Measurements from ENCODE around the gene KIAA0825.
A peak's percentile ranks its signal among the peaks of the same experiment; 100 is the strongest.

KIAA0825 gene

DNA sequence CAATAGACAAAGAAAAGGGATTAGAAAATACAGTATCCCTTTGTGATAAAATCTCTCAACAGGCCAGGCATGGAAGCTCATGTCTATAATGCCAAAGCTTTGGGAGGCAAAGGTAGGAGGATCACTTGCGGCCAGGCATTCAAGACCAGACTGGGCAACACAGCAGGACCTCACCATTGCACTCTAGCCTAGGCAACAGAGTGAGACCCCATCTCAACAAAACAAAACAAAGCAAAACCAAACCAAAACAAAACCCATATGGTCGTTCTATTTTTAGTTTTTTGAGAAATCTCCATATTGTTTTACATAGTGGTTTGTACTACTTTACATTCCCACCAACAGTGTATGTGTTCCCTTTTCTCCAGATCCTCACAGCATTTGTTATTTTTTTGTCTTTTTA lies 193.0 kb downstream of the KIAA0825 start:
- H3K4me3 ChIP-seq (ENCODE audit: low read depth, low read length), result no peak overlapping the region
- DNase-seq (ENCODE audit: low read depth), result no peak
- TF ChIP-seq MYC (IDR thresholded peaks at IDR 0.05; ENCODE audit: low read depth, low read length) (no peak), POLR2A (IDR thresholded peaks at IDR 0.05; ENCODE audit: extremely low read depth, insufficient read length) (no peak), MAX (IDR thresholded peaks at IDR 0.05; ENCODE audit: low read depth, low read length) (no peak), CTCF (IDR thresholded peaks at IDR 0.05; ENCODE audit: low read depth, low read length) (no peak)

- DNase-seq (ENCODE audit: low read depth), result no peak
- H3K4me3 ChIP-seq (ENCODE audit: low read depth, low read length), result no peak overlapping the region
- TF ChIP-seq MYC (IDR thresholded peaks at IDR 0.05; ENCODE audit: low read depth, low read length) (no peak), CTCF (IDR thresholded peaks at IDR 0.05; ENCODE audit: low read depth, low read length) (no peak), POLR2A (IDR thresholded peaks at IDR 0.05; ENCODE audit: extremely low read depth, insufficient read length) (no peak), MAX (IDR thresholded peaks at IDR 0.05; ENCODE audit: low read depth, low read length) (no peak)
Observed at GRCh38 chr5:94423411-94423810, 195.0 kb downstream of the KIAA0825 start.

DNA sequence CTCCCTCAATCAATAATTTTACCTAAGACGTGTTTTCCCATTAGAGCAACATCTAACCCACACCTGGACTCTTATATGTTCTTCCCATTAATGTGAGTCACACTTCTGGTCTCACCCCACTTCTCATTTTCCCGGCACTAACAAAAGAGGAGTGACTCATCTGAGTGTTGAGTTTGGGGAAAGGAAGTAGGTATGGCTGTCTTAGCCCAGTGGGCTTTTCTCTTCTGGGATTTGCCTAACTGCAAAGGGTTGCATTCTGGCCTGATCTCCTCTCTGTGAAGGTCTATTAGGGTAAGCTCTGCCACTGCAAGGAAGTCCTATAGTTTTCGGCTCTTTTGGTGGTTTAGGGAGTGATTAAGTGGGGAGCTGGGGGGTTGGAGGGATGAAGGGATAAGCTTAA lies 195.6 kb downstream of the KIAA0825 start:
- H3K4me3 ChIP-seq (ENCODE audit: low read depth, low read length), result no peak overlapping the region
- DNase-seq (ENCODE audit: low read depth), result peak; percentile 75

DNA sequence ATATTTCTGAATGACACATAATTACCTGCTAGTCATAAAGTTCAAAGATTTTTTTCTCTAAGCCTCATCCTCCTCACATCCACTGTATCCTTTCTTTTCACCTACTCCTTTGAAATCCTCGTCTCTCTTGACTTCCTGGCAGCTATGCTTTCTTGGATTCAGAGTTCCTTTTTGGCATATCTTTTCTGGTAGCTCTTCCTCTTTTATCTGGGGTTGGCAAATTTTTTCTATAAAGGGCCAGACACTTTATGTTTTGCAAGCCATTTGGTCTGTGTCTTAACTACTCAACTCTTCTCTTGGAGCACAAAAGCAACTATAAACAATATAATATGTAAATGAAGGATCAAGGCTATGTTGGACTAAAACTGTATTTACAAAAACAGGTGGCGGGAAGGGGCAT lies 197.5 kb downstream of the KIAA0825 start:
- TF ChIP-seq POLR2A (IDR thresholded peaks at IDR 0.05; ENCODE audit: extremely low read depth, insufficient read length), result no peak
- TF ChIP-seq MAX (IDR thresholded peaks at IDR 0.05; ENCODE audit: low read depth, low read length), result no peak
- no peak for TF ChIP-seq MYC (IDR thresholded peaks at IDR 0.05; ENCODE audit: low read depth, low read length)
- no peak for TF ChIP-seq CTCF (IDR thresholded peaks at IDR 0.05; ENCODE audit: low read depth, low read length)
- no peak for DNase-seq (ENCODE audit: low read depth)

More for the DNA sequence above, 195.6 kb downstream of the KIAA0825 start:
- TF ChIP-seq MYC (IDR thresholded peaks at IDR 0.05; ENCODE audit: low read depth, low read length), result no peak
- no peak for TF ChIP-seq POLR2A (IDR thresholded peaks at IDR 0.05; ENCODE audit: extremely low read depth, insufficient read length)
- no peak for TF ChIP-seq CTCF (IDR thresholded peaks at IDR 0.05; ENCODE audit: low read depth, low read length)
- TF ChIP-seq MAX (IDR thresholded peaks at IDR 0.05; ENCODE audit: low read depth, low read length), result no peak

DNA sequence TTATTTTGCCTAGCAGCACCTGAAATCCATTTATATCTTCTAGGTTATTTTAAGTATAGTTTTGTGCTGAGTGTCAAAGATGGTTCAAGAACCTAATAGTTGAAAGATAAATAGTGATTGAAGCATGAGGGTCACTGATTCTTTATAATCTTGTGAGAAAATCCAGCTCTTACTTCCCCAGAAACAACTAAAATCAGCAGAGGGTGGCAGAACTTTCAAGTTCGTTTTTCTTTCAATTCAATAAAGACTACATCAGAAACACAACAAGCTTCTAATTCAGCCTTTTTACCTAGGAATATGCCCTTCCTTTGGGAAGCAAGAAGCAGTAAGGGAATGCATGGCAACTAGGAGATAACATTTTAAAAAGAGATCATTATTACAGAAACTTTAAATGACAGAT lies 202.6 kb downstream of the KIAA0825 start:
- TF ChIP-seq MYC (IDR thresholded peaks at IDR 0.05; ENCODE audit: low read depth, low read length) (no peak), MAX (IDR thresholded peaks at IDR 0.05; ENCODE audit: low read depth, low read length) (no peak), POLR2A (IDR thresholded peaks at IDR 0.05; ENCODE audit: extremely low read depth, insufficient read length) (no peak), CTCF (IDR thresholded peaks at IDR 0.05; ENCODE audit: low read depth, low read length) (no peak)
- no peak for DNase-seq (ENCODE audit: low read depth)
- no peak overlapping the region for H3K4me3 ChIP-seq (ENCODE audit: low read depth, low read length)

More for the DNA sequence above, 197.5 kb downstream of the KIAA0825 start:
- no peak overlapping the region for H3K4me3 ChIP-seq (ENCODE audit: low read depth, low read length)

DNA sequence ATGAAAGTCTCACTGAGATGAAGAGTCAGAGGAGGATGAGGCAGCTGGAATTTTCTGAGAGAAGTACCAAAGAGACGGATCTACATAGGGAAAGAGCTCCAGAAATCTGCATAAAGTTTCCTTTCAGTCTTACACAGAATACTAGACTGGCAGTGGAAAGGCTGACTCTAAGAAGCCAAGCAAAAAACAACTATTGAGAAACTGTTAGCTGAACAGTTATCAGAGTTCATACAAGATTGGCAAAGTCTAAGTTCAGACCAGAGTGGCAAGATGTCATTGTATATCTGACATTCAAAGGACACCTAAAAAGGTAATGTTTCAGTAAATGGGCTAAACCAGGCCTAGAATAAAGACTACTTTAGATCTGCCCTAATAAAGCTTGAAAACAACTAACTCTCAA lies 209.0 kb downstream of the KIAA0825 start:
- TF ChIP-seq MYC (IDR thresholded peaks at IDR 0.05; ENCODE audit: low read depth, low read length), result no peak
- TF ChIP-seq CTCF (IDR thresholded peaks at IDR 0.05; ENCODE audit: low read depth, low read length), result no peak
- TF ChIP-seq POLR2A (IDR thresholded peaks at IDR 0.05; ENCODE audit: extremely low read depth, insufficient read length), result no peak
- TF ChIP-seq MAX (IDR thresholded peaks at IDR 0.05; ENCODE audit: low read depth, low read length), result no peak
- no peak overlapping the region for H3K4me3 ChIP-seq (ENCODE audit: low read depth, low read length)
- DNase-seq (ENCODE audit: low read depth), result no peak
